ENCODE results near the gene CHST4. TPM values are rescaled to one million over a fixed set of nuclear protein-coding genes. Genes with fewer than 3 reads are reported as not detected.

Gene CHST4
- total RNA-seq, 1 donor from 2014 or later = not detected

GRCh38 chr16:71568551-71568950 lies 42.3 kb downstream of the CHST4 start:
- DNase-seq (no peak), ATAC-seq (ENCODE audit: low read depth) (no peak)
- POLR2A ChIA-PET = no interaction called here
- CTCF ChIA-PET = interaction anchor here (1.1 to 1.4 kb wide), 2 partner anchors 42 to 69 kb away, joined by 3 to 6 read pairs; no protein-coding TSS in a partner anchor
- intact Hi-C loops (cut with micrococcal nuclease) = loop anchor here (10.0 kb wide), 1 partner anchor 1096 kb away; no protein-coding TSS in a partner anchor
- Mint-ChIP-seq H3K4me3 (no peak overlapping the region), H3K27me3 (no peaks in the 10 kb centered on the region), H3K36me3 (ENCODE audit: low read depth) (peaks cover 6% of the 10 kb centered on the region), H3K9me3 (no peaks in the 10 kb centered on the region), H3K4me1 (peaks cover 41% of the 10 kb centered on the region), H3K27ac (no peak overlapping the region)
- TF ChIP-seq CTCF (IDR thresholded peaks at IDR 0.05) = no peak

- ChIA-PET CTCF (interaction anchor here (1.1 to 1.2 kb wide), 2 partner anchors 41 to 70 kb away, joined by 3 read pairs; no protein-coding TSS in a partner anchor), POLR2A (no interaction called here)
- DNase-seq (no peak), ATAC-seq (ENCODE audit: low read depth) (no peak)
- no peaks in the 10 kb centered on the region for H3K9me3 Mint-ChIP-seq
- no peak overlapping the region for H3K27ac Mint-ChIP-seq
- H3K27me3 Mint-ChIP-seq = no peaks in the 10 kb centered on the region
- peaks cover 2% of the 10 kb centered on the region for H3K36me3 Mint-ChIP-seq (ENCODE audit: low read depth)
- intact Hi-C loops (cut with micrococcal nuclease) = loop anchor here (10.0 kb wide), 1 partner anchor 1095 kb away; no protein-coding TSS in a partner anchor
- peaks cover 40% of the 10 kb centered on the region for H3K4me1 Mint-ChIP-seq
- H3K4me3 Mint-ChIP-seq = no peak overlapping the region
- TF ChIP-seq CTCF (IDR thresholded peaks at IDR 0.05) = no peak
Measured at GRCh38 chr16:71569621-71570020, 43.4 kb downstream of the CHST4 start.

- Mint-ChIP-seq H3K36me3 (ENCODE audit: low read depth) (peaks cover 2% of the 10 kb centered on the region), H3K27ac (no peak overlapping the region), H3K27me3 (no peaks in the 10 kb centered on the region), H3K9me3 (no peaks in the 10 kb centered on the region), H3K4me3 (no peak overlapping the region), H3K4me1 (peaks cover 40% of the 10 kb centered on the region)
- intact Hi-C loops (cut with micrococcal nuclease) = no loop called here
- ChIA-PET POLR2A (no interaction called here), CTCF (interaction anchor here (1.2 kb wide), 1 partner anchor 41 kb away, joined by 3 read pairs; no protein-coding TSS in a partner anchor)
- no peak for DNase-seq
- no peak for TF ChIP-seq CTCF (IDR thresholded peaks at IDR 0.05)
- ATAC-seq (ENCODE audit: low read depth) = no peak
Measured at GRCh38 chr16:71570144-71570543, 43.9 kb downstream of the CHST4 start.

GRCh38 chr16:71572497-71573116 lies 46.4 kb downstream of the CHST4 start:
- Mint-ChIP-seq H3K4me3 (no peak overlapping the region), H3K27ac (no peak overlapping the region), H3K27me3 (no peaks in the 10 kb centered on the region), H3K36me3 (ENCODE audit: low read depth) (no peaks in the 10 kb centered on the region), H3K4me1 (peaks cover 21% of the 10 kb centered on the region), H3K9me3 (no peaks in the 10 kb centered on the region)
- ChIA-PET POLR2A (no interaction called here), CTCF (interaction anchor here (2.6 kb wide), 1 partner anchor 38 kb away, joined by 8 read pairs; no protein-coding TSS in a partner anchor)
- ATAC-seq (ENCODE audit: low read depth) (no peak), DNase-seq (no peak)
- intact Hi-C loops (cut with micrococcal nuclease) = no loop called here
- TF ChIP-seq CTCF (IDR thresholded peaks at IDR 0.05) = no peak

- CTCF ChIA-PET = interaction anchor here (0.9 to 2.6 kb wide), 3 partner anchors 9 to 38 kb away, joined by 3 to 8 read pairs (median 5); no protein-coding TSS in a partner anchor
- TF ChIP-seq CTCF (IDR thresholded peaks at IDR 0.05) = no peak
- Mint-ChIP-seq H3K9me3 (no peaks in the 10 kb centered on the region), H3K27ac (no peak overlapping the region), H3K4me1 (peaks cover 18% of the 10 kb centered on the region), H3K36me3 (ENCODE audit: low read depth) (no peaks in the 10 kb centered on the region), H3K4me3 (no peak overlapping the region), H3K27me3 (no peaks in the 10 kb centered on the region)
- intact Hi-C loops (cut with micrococcal nuclease) = no loop called here
- DNase-seq (no peak), ATAC-seq (ENCODE audit: low read depth) (no peak)
- POLR2A ChIA-PET = interaction anchor here (0.6 kb wide), 1 partner anchor 235 kb away, joined by 3 read pairs; the partner anchor contains the start of gene AP1G1
Measured at GRCh38 chr16:71573387-71574094, 47.3 kb downstream of the CHST4 start.

All from activated B cell treated with CpG ODN at 0.5 μM for 24 hours (primary cell).